HG03159 (cell line): Measurements from ENCODE around the gene FOXG1.

Source experiments
- ATAC-seq: cut with Tn5 transposase; IDR thresholded peaks from one replicate; pipeline ENCODE4 v1.9.1; 2021; ENCODE audit warnings: mild to moderate bottlenecking, moderate library complexity; ENCODE audit not compliant: unreplicated experiment

Gene FOXG1

DNA sequence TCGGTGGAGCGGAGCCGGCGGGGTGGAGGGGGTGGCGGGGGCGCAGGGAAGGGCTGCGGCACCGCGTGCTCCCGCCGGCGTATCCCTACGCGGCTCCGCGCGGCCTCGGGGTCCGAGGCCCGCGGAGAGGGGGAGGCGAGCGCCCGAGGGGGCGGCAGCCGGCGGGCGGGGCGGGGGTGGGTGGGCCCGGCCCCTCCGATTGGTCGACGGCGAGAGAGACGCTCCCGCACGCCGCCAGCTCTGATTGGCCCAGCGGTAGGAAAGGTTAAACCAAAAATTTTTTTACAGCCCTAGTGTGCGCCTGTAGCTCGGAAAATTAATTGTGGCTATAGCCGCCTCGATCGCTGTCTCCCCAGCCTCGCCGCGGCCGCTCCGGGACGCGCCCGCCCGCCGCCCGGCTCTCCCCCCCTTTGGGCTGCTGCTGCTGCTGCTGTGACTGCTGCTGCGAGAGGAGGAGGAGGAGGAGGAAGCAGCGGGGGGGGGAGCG lies at the start of gene FOXG1:
Gene FOXG1, plus strand, starts transcription at position 319 of the 487 bp plus-strand sequence. CDS start 493 bp downstream, outside the sequence.
- ATAC-seq = no peak

DNA sequence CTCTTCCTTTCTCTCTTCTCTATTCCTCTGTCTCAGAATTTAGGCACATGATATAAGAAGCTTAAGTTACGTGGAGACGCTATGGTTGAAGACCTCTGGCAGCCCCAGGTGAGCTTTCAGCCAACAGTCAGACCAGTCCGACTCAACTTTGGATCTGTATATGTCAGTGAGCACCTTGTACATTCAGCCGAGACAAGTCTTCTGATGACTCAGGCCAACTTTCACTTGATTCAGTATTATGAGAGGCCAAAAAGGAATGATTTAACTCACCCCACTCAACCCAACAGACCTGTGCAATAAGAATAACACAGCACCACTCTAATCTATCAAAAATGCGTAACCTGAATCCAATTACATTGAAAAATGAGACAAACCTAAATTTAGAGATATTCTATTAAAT lies 47.5 kb upstream of the FOXG1 start:
- no peak for ATAC-seq

DNA sequence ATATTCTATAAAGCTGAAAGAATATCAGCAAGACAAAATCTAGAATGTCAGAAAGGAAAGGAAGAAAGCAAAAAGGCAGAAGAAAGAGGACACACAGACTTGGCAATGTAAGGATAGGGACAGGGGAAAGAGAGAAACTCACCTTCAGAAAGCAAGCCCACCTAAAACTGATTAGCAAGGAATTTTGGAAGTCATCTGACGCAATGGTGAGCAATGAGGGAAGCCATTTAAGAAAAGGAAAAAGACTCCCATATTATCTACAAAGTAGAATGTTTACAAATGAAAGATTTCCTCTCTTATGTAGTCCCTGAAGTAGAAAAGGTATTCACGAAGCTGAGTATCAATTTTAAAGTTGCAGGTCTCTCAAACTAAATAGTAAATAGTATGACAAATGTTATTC lies 35.2 kb upstream of the FOXG1 start:
- no peak for ATAC-seq

DNA sequence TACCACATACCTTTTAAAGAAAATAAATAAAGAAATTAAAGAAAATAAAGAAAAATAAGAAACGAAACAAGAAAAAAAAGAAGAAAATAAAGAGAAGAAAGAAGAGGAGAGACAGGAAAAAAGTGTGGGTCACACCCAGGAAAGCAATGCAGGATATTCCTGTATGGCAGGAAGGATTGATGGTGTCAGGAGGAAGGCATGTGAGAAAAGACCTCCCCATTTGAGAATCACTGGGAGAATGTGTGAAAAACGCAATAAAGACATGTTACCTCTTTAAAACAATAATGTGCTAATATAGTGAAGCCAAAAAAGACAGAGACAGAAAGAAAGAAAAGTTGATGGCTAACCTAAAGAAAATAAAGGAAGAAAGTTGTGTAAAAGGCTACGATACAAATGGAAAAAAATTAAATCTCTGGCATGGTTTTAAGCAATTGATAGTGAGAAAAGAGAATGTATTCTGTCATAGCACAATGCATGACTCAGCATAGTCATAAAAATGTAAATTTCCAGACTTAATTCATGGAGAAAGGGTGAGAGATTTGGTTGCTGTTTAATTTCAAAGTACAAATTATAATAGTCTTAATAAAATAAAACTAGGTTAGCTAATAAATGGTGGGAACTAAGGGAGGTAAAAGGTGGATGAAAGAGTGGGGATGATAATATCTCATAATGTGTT lies 24.3 kb upstream of the FOXG1 start:
- no peak for ATAC-seq

DNA sequence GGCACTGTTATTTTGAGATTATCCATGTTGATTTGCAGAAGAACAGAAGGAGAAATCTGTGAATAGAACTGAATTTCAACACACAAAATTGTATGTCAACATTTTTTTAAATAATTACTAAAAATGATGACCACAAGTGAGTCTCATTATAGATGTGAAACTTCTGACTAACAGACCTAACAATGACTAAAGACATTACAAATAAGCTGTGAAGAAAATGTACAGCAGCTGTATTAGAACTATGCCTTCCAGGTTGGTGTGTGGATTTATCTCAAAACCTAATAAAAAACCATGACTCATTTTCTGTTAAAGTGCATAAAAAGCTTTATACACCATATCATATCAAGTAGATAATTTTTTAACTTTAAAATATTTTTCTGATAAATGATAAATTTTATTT lies 22.5 kb upstream of the FOXG1 start:
- peak; percentile 45 for ATAC-seq

DNA sequence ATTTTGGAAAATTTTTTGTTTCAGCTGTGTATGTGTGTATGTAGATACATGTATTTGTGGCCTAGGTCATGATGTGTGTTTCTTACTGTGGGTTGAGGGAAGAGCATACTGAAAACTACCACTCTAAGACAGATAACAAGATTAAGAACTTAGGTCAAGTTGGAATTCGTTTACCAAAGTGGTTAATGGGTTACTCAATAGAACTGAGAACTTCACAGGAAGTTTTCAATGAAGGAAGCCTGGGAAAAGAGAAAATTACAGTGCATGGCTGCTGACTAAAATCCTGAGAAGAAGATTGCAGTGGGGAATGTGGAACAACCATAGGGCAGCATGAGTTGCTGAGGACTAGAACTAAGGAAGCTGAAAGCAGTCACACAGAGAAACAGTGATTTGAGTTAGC lies 21.4 kb upstream of the FOXG1 start:
- ATAC-seq = no peak

DNA sequence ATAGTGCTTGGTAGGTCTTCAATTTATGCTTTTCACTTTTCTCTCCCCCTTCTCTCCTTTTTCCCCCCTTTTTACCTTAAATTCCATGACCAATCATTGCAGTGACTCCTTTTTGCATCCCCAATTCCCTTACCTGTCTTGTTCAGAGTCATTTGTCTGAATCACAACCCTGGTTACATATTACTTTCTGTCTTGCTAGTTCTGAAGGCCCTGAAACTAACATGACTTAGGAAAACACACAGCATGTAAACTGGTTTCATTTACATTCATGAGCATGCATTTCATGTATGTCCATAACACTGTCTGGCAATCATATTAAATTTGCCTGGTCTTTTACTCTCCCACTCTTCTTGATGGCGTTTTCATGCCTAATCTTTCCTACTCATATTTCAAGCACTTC lies 20.3 kb upstream of the FOXG1 start:
- ATAC-seq = peak; percentile 72

DNA sequence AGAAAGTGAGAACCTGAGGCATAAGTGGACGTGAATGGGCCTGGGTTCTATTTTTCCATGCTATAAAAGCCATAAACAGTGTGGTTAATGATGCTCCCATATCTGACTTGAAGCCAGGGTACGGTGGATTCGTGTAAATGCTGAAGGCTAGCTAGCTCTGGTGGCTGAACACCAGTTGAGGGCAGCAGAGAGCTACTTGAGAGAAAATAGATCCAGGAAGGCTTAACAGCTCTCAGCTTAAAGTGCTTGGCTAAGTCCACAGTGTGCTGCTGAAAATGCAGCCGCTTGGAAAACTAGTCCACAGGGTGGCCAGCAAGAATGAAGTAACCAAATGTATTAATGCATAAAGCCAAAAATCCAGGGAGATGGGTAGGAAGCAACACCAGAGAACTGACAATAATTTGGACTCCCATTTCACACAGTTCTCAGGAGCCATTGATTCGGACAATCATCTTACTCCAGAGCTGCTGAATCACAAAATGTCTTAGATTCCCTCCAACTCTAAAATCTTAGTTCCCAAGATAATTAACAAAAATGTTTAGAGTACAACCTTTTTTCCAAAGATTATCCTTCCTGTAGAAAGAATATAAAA lies 15.0 kb upstream of the FOXG1 start:
- peak; percentile 69 for ATAC-seq

DNA sequence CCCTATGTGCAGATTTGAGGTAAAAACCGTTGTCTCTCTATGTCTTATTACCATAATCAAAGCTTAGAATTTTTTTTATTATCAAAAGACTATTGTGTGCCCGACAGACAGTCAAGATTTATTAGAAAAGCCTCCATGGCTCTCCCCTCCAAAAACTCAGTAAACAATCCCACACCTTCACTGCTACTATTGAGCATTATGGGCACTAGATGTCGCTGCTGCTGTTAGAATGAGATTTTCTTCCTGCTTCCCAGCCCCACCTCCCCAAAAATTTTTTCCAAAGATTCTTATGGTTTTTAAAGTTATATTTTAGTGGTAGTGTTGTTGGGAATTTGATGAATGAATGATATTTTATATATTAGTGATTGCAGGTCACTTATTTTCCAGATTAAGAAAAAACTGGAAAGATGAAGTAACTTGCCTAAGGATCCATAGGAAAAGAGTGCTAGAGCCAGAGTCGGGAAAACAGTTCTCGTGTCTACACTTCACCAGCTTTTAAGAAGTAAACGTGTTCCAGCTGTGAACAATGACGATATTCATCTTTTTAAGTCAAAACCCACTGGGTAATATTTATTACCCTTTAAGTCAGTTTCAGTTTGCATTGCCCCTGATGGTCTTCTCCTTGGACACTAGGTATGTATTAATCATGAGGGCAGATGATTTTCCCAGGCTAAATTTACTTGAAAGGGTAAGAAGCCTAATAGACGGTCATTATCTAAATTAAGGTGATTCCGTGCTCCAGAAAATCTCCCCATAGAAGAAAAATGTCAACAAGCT lies 12.2 kb upstream of the FOXG1 start:
- ATAC-seq = no peak

DNA sequence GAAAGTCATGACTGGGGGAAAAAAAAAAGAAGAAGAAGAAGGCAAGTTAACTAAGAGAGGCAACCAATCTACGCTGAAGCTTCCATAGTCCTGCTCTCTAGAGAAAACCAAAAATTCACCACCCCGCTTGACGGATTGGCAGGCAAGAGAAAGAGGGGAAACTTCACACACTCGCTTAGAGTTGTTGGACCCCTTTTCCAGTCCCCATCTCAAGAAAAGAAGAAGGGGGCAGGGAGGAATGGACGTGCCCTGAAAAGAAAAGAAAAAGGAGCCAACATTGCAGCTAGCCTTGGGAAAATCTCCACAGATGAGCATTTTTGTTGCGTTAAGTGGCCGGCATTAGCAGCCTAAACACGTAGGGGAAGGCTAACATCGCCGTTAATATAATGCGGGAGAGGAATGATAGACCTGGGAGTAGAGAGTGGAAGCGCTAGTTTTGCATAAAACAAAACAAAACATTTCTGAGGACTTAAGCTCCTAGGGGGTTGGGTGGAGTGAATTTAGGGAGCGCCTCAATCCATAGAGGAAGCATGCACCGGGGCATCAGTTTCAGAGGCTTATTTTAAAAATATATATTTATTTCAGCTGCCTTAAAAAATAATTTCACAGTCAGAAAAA lies 11.3 kb upstream of the FOXG1 start:
- no peak for ATAC-seq

DNA sequence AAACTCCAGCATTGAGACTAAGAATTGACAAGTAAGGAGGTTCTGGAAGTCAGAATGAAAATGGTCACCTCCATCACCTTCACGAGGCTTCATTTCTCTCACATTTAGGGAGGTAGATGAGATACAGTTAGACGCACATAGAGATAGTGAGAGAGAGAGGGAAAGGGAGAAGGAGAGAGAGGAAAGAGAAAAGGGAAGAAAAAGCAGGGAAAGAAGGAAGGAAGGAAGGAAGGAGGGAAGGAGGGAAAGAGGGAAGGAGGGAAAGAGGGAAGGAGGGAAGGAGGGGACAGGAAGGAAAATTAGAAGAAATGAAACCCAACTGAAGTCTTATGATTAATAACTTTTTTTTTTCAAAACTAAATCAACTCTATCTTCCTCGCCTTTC lies 10.7 kb upstream of the FOXG1 start:
- no peak for ATAC-seq

DNA sequence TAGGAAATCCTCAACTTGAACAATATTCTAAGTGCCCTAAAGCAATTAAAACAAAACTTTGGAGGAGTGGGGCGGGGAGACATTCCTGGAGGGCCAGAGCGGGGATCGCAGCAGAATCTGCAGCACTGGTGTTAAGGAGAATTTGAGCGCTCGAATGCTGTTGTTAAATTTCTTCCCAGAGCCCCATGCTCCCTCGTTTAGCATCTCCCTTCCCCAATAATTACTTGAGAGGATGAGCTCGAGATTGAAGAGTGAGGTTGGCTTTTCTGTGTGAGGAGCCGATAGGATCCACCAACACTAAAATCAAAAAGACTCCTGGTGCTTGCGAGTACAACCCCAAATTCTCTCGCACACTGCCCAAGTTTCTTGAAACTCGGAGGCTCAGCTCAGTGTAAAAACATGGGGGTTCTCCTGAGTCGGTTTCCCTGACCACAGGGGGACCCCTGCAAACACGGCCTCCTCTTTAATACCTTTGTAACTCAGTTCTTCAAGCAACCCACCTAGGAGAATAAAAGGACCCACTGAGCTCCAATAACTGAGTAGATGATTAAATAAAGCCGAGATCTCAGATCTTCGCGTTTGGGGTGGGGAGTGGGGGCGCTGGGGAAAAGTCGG lies 10.2 kb upstream of the FOXG1 start:
- ATAC-seq = no peak

DNA sequence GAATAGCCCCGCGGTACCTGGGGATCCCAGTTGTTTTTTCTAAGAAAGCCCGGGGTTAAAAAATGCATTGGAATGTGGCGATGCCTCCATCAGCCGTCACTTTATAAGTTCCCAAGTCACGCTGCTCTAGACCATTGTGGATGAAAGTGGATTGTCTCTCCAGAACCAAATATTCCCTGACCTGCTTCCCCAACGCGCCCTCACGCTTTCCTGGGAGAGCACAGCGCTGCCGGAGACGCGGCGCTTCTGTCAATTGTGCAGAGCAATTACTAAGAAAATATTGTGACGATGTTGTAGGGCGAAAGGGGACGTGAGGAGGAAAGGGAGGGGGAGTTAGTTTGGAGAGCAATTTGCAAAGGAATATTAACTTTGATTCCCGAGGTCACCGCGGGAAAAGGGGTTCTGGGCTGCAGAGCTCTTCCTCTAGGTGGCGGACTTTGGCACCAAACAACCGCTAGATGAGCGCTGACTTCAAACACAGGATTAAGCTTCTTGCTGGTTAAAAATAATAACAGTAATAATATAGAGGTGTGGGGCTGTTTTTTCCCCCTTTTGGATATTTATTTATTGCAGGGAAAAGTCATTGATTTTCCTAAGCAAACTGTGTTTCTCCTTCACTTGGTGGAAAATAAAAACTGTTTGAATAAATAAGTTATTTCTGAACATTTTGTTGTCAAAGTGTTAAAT lies 9.6 kb upstream of the FOXG1 start:
- ATAC-seq = no peak

DNA sequence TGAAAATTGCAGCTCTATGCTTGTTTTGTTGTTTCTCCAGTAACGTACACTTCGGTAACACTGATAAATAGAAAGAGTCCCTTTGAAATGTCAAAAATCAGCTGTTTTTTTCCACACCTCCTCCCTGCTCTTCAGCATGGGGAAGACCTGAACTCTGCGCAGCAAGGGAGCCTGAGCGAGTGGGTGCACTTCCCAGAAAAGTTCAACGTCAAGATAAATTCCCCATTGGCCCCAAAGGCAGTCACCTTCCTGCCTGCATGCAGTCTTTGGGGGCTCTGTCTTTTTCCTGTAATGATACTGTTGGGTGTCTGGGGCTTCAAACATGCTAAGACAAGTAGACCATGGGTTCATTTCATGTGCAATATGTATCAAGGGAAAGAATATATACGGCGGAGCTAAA lies 8.8 kb upstream of the FOXG1 start:
- no peak for ATAC-seq

DNA sequence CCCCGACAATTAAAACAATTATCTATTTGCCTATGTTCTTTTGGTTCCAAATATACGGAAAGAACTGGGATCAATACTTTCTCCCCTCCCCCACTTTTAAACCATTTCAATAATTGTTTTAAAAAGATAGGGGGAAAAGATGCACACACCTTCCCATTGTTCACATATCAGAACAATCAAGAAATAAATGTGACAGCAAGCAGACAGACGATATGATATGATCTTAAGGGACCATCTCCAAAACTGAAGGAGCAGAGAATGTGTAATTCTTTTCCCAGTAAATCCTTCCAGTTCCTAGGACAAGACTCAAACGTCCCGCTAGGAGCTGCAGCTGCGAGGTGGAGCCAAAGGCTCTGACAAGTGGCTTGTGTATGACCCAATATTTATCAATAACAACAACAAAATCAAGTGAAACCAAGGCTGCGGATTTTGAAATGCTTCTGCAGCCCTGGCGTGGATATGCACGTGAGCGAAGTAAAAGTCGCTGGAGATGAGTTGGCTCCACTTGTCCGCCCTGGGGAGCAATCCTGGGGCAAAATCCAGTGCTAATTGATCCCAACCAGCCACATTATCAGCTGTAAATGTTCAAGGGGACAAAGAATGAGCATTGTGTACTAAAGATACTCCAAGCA lies 8.2 kb upstream of the FOXG1 start:
- ATAC-seq = no peak

DNA sequence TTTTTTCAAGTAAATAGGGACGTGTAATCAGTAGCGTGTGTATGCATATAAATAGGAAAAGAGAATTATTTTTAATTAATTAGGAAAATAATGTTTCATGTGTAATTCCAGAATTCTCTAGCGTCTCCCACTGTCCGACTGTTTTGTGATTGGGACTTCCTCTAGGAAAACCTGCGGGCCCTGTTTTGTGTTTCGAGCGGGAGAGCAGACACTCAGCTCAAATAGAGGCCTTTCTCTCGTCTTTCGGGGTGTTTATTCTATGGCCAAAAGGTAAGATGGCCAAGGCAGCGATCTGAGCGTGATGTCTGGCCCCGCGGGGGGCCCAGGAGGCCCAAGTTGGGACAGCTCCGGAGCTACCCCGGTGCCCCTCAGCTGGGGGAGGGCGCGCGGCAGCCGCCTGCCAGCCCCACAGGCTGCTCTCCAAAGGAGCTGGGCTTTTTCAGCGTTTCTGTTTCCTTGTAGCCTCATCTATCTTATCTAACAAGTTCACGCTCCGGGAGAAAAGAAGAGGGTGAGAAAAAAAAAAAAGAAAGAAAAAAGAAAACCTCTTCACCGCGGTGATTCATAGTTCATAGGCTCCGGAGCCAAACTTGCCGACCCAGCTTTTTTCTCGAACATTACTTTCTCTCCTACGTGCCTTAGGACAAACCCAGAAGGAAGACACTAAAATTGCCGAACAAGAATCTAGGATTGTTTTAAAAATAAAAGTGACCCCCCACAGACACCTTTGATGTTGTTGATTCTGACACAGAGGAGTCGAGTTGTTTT lies 7.5 kb upstream of the FOXG1 start:
- ATAC-seq = no peak

DNA sequence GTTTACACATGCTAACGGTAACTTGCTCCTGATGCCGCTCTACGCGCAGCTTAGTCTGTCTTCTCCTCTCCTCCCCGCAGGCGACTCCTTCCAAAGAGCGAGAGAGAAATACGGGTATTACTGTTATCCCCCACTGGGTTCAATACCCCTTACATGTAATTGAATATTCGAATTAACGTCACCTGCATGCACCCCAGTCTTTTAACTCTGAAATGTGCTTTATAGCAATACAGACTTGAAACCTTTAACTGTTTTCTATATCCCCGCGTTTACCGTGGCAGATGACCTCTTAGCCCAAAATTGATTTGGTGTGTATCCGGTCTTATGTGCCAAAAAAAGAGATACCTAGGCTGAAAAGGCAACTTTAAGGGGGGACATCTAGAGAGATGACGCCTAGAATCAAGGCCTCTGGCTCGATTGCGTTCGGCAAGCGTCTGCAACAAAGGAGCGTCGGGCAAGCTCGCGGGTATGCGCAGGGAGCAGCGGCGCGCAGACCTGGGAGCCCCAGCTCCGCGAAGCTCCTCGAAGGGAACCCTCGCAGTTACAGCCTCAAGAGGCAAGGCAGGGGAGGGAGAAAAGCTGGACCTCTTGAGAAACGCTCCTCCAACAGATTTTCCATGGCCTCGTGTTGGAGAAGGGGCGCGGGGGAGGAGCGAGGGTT lies 6.8 kb upstream of the FOXG1 start:
- ATAC-seq = no peak

DNA sequence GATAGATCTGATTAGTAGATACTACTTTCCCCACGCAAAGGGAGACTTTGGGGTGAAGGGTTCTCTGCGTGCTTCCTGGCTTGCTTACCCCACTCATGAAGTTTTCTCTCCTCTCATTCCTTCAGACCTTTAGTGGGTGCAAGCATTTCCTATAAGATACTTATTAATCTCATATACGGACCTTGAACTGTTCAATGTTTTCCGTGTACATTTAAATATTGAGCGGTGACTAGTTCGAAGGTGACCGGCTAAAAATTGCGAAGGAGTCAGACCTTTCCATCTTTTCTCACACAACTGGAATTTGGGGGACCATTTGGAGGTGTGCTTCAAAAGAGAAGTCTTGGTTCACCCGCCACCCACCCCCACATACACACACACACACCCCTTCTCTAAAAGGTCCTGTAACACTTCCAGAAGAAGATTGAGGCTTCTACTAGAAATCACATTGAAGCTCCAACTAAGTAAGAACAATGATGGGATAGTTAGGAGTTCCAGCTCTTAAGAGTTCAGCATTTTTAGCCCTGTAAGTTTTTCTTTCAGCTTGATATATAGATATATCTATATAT lies 6.1 kb upstream of the FOXG1 start:
- ATAC-seq = no peak
